OCI-LY1 (cell line): ENCODE data around the gene C8G.

ENCODE experiments used
- CTCF ChIP-seq: fragments of 200-600 bp; sonication (generic), shearing (Covaris generic); IDR thresholded peaks from 2 replicates; pipeline ENCODE4 v1.5.1; 2017; ENCODE audit warnings: mild to moderate bottlenecking, antibody characterized with exemption, low read length, moderate library complexity, mixed read lengths
- EZH2 ChIP-seq: fragments of 200-600 bp; sonication (generic), shearing (Covaris generic); IDR thresholded peaks from 2 replicates; pipeline ENCODE4 v1.8.0; 2017; ENCODE audit warnings: borderline replicate concordance, mixed run types, mild to moderate bottlenecking, antibody characterized with exemption, low read length, moderate library complexity, mixed read lengths

GRCh38 chr9:136916330-136917184 lies 28.5 kb upstream of the C8G start:
- TF ChIP-seq CTCF, result no peak
- no peak for TF ChIP-seq EZH2
